Measurements from ENCODE around the gene STRN.

Gene STRN

GRCh38 chr2:36797324-36798070, 168.8 kb downstream of the STRN start:
- no peaks in the 10 kb centered on the region for H3K9me3 Mint-ChIP-seq
- ATAC-seq (ENCODE audit: low read depth): no peak
- H3K27me3 Mint-ChIP-seq: peaks cover 19% of the 10 kb centered on the region
- DNase-seq (ENCODE audit: low spot score in 2 of 2): no peak
- H3K27ac Mint-ChIP-seq: no peak overlapping the region
- no peaks in the 10 kb centered on the region for H3K4me1 Mint-ChIP-seq
- H3K4me3 Mint-ChIP-seq: no peak overlapping the region
- H3K36me3 Mint-ChIP-seq: peaks cover 2% of the 10 kb centered on the region

All from memory B cell (primary cell).